MM.1S (cell line): ENCODE measurements around the gene CALY.

Experiments
- DNase-seq: peaks from one replicate; pipeline ENCODE4 v3.0.0-alpha.2; 2015
- H2AFZ ChIP-seq: fragments of 300-600 bp; sonication (generic); 2 replicates; pipeline ENCODE4 v1.6.0; 2016; ENCODE audit warnings: antibody characterized with exemption, low read length
- H3F3A ChIP-seq: fragments of 300-600 bp; sonication (generic); 2 replicates; pipeline ENCODE4 v1.6.1; 2016; ENCODE audit warnings: mild to moderate bottlenecking, antibody characterized with exemption, low read length, moderate library complexity, mixed read lengths; ENCODE audit not compliant: insufficient read depth
- H3K27ac ChIP-seq: fragments of 300-600 bp; sonication (generic); 2 replicates; pipeline ENCODE4 v1.5.1; 2016; ENCODE audit warnings: mild to moderate bottlenecking, low read length
- H3K27me3 ChIP-seq: fragments of 300-600 bp; sonication (generic); replicated peaks from 2 replicates; pipeline ENCODE4 v1.6.0; 2016; ENCODE audit warnings: low read length; ENCODE audit not compliant: insufficient read depth
- H3K36me3 ChIP-seq: fragments of 300-600 bp; sonication (generic); replicated peaks from 2 replicates; pipeline ENCODE4 v1.6.1; 2016; ENCODE audit warnings: mild to moderate bottlenecking, low read length, mixed read lengths; ENCODE audit not compliant: insufficient read depth
- H3K4me1 ChIP-seq: fragments of 300-600 bp; sonication (generic); 2 replicates; pipeline ENCODE4 v1.6.1; 2016; ENCODE audit warnings: low read length, mixed read lengths
- H3K4me2 ChIP-seq: fragments of 300-600 bp; sonication (generic); 2 replicates; pipeline ENCODE4 v1.6.0; 2016; ENCODE audit warnings: low read depth, low read length
- H3K4me3 ChIP-seq: fragments of 300-600 bp; sonication (generic); 2 replicates; pipeline ENCODE4 v1.5.1; 2016; ENCODE audit warnings: low read length, mixed read lengths
- H3K79me2 ChIP-seq: fragments of 300-600 bp; sonication (generic); 2 replicates; pipeline ENCODE4 v1.6.1; 2016; ENCODE audit warnings: mixed run types, low read length, mixed read lengths
- H3K9ac ChIP-seq: fragments of 300-600 bp; sonication (generic); 2 replicates; pipeline ENCODE4 v1.6.1; 2016; ENCODE audit warnings: low read length, mixed read lengths
- H3K9me2 ChIP-seq: fragments of 300-600 bp; sonication (generic); replicated peaks from 2 replicates; pipeline ENCODE4 v1.6.1; 2016; ENCODE audit warnings: mild to moderate bottlenecking, low read length, mixed read lengths; ENCODE audit not compliant: insufficient read depth
- H3K9me3 ChIP-seq: fragments of 300-600 bp; sonication (generic); replicated peaks from 2 replicates; pipeline ENCODE4 v1.6.1; 2016; ENCODE audit warnings: mild to moderate bottlenecking, low read length, mixed read lengths; ENCODE audit not compliant: insufficient read depth
- H4K20me1 ChIP-seq: fragments of 300-600 bp; sonication (generic); 2 replicates; pipeline ENCODE4 v1.6.1; 2016; ENCODE audit warnings: mild to moderate bottlenecking, low read length, moderate library complexity, mixed read lengths; ENCODE audit not compliant: insufficient read depth
- EZH2 ChIP-seq: fragments of 300-600 bp; sonication (generic); optimal IDR thresholded peaks from 2 replicates; pipeline ENCODE3; 2017; ENCODE audit warnings: low read depth, mild to moderate bottlenecking, antibody characterized with exemption, low read length, mixed read lengths
- EZH2phosphoT487 ChIP-seq: fragments of 300-600 bp; sonication (generic); IDR thresholded peaks from 2 replicates; pipeline ENCODE4 v1.6.1; 2018; ENCODE audit warnings: antibody characterized with exemption, low read length
- TF ChIP-seq, protein P1 (sequence below): fragments of 300-600 bp; sonication (generic); IDR thresholded peaks from 2 replicates; pipeline ENCODE4 v1.5.1; 2016; ENCODE audit warnings: antibody characterized with exemption, low read length, mixed read lengths

The CALY gene

DNA sequence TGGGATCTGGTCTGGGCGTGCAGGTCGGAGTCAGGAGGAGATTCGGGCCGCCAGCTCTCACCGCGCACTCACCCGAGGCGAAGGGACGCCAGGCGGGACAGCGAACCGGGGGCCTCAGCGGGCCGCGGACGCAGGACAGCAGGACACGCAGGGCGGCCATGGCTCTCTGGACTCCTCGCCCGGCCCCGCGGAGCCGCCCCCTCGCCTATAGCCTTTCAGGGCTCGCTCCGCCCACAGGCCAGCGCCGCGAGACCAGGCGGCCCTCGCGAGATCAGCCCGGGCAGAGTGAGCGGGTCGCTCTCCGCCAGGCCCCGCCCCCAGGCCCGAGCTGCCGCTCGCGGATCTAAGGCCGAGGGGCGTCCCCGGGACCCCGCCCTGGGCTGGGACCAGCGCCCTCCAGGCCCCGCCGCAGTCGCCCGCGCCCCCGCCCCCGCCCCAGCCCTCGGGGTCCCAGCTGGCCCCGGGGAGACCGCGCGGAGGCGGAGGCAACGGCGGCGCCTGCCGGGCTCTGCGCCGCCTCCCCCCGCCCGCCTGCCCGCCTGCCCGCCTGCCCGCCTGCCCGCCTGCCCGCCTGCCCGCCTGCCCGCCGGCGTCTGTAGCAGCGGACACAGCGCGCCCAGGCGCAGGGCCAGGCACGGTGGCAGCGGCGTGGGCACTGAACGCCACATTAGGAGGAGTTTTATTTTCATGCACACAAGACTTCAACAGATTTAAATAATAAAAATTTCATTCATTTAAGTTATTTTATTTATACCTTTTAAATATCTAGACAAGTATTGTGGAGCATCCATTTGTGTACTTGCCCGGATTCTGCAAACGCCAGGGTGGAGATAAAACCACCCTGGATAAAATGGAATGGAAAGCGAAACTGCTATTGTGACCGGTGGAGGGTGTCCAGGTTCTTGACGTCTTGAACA is 36.7 kb upstream of the CALY start, which contains the start of gene ECHS1:
Gene ECHS1, minus strand, starts transcription at position 181 of the 917 bp plus-strand sequence. Its CDS starts 21 bp downstream, at position 160.
- peak within 1 kb of the TSS; percentile 59; the same call in 1 of the 2 replicates for H3K4me3 ChIP-seq
- peak within 1 kb of the TSS; percentile 52; the same call in 1 of the 2 replicates for H3K4me2 ChIP-seq
- H3K27ac ChIP-seq = peak within 1 kb of the TSS; percentile 66; the same call in 1 of the 2 replicates
- H3K9me2 ChIP-seq = no peaks in the 10 kb centered on the region
- no peaks in the 10 kb centered on the region for H4K20me1 ChIP-seq
- TF ChIP-seq EZH2phosphoT487 = no peak
- no peak for TF ChIP-seq EZH2
- TF ChIP-seq, protein P1, sequence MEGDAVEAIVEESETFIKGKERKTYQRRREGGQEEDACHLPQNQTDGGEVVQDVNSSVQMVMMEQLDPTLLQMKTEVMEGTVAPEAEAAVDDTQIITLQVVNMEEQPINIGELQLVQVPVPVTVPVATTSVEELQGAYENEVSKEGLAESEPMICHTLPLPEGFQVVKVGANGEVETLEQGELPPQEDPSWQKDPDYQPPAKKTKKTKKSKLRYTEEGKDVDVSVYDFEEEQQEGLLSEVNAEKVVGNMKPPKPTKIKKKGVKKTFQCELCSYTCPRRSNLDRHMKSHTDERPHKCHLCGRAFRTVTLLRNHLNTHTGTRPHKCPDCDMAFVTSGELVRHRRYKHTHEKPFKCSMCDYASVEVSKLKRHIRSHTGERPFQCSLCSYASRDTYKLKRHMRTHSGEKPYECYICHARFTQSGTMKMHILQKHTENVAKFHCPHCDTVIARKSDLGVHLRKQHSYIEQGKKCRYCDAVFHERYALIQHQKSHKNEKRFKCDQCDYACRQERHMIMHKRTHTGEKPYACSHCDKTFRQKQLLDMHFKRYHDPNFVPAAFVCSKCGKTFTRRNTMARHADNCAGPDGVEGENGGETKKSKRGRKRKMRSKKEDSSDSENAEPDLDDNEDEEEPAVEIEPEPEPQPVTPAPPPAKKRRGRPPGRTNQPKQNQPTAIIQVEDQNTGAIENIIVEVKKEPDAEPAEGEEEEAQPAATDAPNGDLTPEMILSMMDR = no peak
- peaks cover 5% of the 10 kb centered on the region; the same call in 1 of the 2 replicates for H3K79me2 ChIP-seq
- H3F3A ChIP-seq = peaks cover 3% of the 10 kb centered on the region; the same call in 1 of the 2 replicates
- H3K27me3 ChIP-seq = peaks cover 10% of the 10 kb centered on the region; the same call in 1 of the 2 replicates
- H3K36me3 ChIP-seq = no peaks in the 10 kb centered on the region
- H3K9ac ChIP-seq = peak within 1 kb of the TSS; percentile 56; the same call in 1 of the 2 replicates
- no peaks in the 10 kb centered on the region for H3K4me1 ChIP-seq
- peak; percentile 86 for DNase-seq
- no peak within 1 kb of the TSS for H2AFZ ChIP-seq
- no peaks in the 10 kb centered on the region for H3K9me3 ChIP-seq

DNA sequence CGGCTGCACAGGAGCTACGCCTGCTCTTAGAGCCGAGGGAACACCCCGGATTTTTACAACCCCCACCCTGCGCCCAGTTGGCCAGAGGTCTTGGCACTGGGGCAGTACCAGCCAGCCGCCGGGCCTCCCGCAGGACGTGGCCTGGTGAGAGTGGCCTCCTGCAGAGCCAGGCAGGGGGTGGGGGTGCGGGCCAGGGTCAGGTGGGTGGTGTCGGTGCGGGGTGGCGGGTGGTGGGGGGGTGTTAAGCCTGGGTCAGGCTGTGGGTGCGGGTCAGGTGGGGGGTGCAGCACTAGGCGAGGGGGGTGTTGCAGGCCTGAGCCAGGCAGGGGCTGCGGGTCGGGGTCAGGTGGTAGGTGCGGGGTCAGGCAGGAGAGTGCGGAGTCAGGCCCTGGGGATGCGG is 35.8 kb upstream of the CALY start:
- peaks cover 10% of the 10 kb centered on the region; the same call in 1 of the 2 replicates for H3K27me3 ChIP-seq
- H3K27ac ChIP-seq = no peak overlapping the region
- no peak overlapping the region for H3K4me3 ChIP-seq
- no peaks in the 10 kb centered on the region for H3K9me3 ChIP-seq
- no peaks in the 10 kb centered on the region for H3K9me2 ChIP-seq
- no peak for TF ChIP-seq EZH2
- H3K4me2 ChIP-seq = no peak overlapping the region
- H3K79me2 ChIP-seq = peaks cover 5% of the 10 kb centered on the region; the same call in 1 of the 2 replicates
- H3F3A ChIP-seq = peaks cover 3% of the 10 kb centered on the region; the same call in 1 of the 2 replicates
- H3K36me3 ChIP-seq = no peaks in the 10 kb centered on the region
- H3K9ac ChIP-seq = no peak overlapping the region
- no peaks in the 10 kb centered on the region for H4K20me1 ChIP-seq
- no peak for DNase-seq
- no peaks in the 10 kb centered on the region for H3K4me1 ChIP-seq
- no peak overlapping the region for H2AFZ ChIP-seq

- no peak for DNase-seq
- Histone ChIP-seq H3K36me3 (no peaks in the 10 kb centered on the region), H3K79me2 (peaks cover 5% of the 10 kb centered on the region; the same call in 1 of the 2 replicates)
Observed at GRCh38 chr10:133370030-133370786, 33.5 kb upstream of the CALY start.

More at GRCh38 chr10:133370030-133370786, 33.5 kb upstream of the CALY start:
- Histone ChIP-seq H3F3A (peaks cover 3% of the 10 kb centered on the region; the same call in 1 of the 2 replicates), H3K9ac (no peak overlapping the region), H3K27ac (no peak overlapping the region), H3K27me3 (no peaks in the 10 kb centered on the region), H2AFZ (no peak overlapping the region), H4K20me1 (no peaks in the 10 kb centered on the region), H3K9me3 (no peaks in the 10 kb centered on the region), H3K4me2 (no peak overlapping the region), H3K4me1 (no peaks in the 10 kb centered on the region), H3K4me3 (no peak overlapping the region), H3K9me2 (no peaks in the 10 kb centered on the region)
- TF ChIP-seq EZH2phosphoT487 (no peak), EZH2 (no peak)
- TF ChIP-seq, protein P1 = no peak
